GM12878 (cell line): ENCODE measurements around the gene ARAP2. TPM values are rescaled to one million over a fixed set of nuclear protein-coding genes. Genes with fewer than 3 reads are reported as not detected.

Experiments
- ATAC-seq: fragments of 200-7000 bp; cut with Tn5 transposase; 3 replicates; pipeline ENCODE4 v1.9.1; 2020; ENCODE audit warnings: mild to moderate bottlenecking, moderate library complexity
- BruUV-seq: library from RNA; stranded (reverse); fragments of 400-500 nt; replicated peaks from 2 replicates; lab custom pipeline; 2021; lab: Mats Ljungman, UMichigan
- CTCF ChIA-PET: fragments of 300-600 bp; sonication (Branson Sonifier 250); formaldehyde crosslinking; extraction: SDS; loops from one replicate; lab custom pipeline; 2021; ENCODE audit warnings: inconsistent platforms; lab: Yijun Ruan, JAX
- POLR2A ChIA-PET: fragments of 350-600 bp; formaldehyde crosslinking; extraction: SDS; loops from one replicate; lab custom pipeline; 2021; ENCODE audit warnings: inconsistent platforms; lab: Charles Lee
- RAD21 ChIA-PET: fragments of 300-600 bp; sonication (Branson Sonifier 250); formaldehyde crosslinking; loops from one replicate; lab custom pipeline; 2023; ENCODE audit warnings: antibody characterized with exemption; ENCODE audit not compliant: unreplicated experiment; lab: Charles Lee
- SMC1A ChIA-PET: fragments of 300-600 bp; sonication (Branson Sonifier 250); formaldehyde crosslinking; loops from one replicate; lab custom pipeline; 2023; ENCODE audit not compliant: unreplicated experiment, uncharacterized antibody; lab: Charles Lee
- DNase-seq: peaks from one replicate; pipeline ENCODE4 v3.0.0-alpha.2; 2011; ENCODE audit warnings: low read depth, low spot score
- FAIRE-seq: peaks from 3 replicates; lab custom pipeline; 2011; peaks lifted over from hg19 to GRCh38; lab: Jason Lieb, UNC
- H2AFZ ChIP-seq: 2 replicates; pipeline ENCODE4 v1.6.0; 2011; ENCODE audit warnings: low read depth, low read length, control low read depth; ENCODE audit not compliant: control insufficient read depth
- H3K27ac ChIP-seq: 2 replicates; pipeline ENCODE4 v1.5.1; 2011; ENCODE audit warnings: control low read depth; ENCODE audit not compliant: control insufficient read depth, insufficient read depth
- H3K27me3 ChIP-seq, 2 experiments: replicated peaks in 1 of 2; 2 replicates each; pipeline versions ENCODE4 v1.6.0 to v1.6.1; 2011; ENCODE audit warnings: low read length in 1 of 2; ENCODE audit not compliant: control insufficient read depth in 2 of 2, insufficient read depth in 2 of 2
- H3K36me3 ChIP-seq, 2 experiments: 2 replicates each; pipeline ENCODE4 v1.5.1; 2011; ENCODE audit warnings: low read length in 1 of 2; ENCODE audit not compliant: control insufficient read depth in 2 of 2, insufficient read depth in 2 of 2
- H3K4me1 ChIP-seq: 2 replicates; pipeline ENCODE4 v1.6.1; 2011; ENCODE audit warnings: mild to moderate bottlenecking, low read length, moderate library complexity, mixed read lengths; ENCODE audit not compliant: control insufficient read depth, insufficient read depth
- H3K4me2 ChIP-seq: 2 replicates; pipeline ENCODE4 v1.6.0; 2011; ENCODE audit warnings: control low read depth; ENCODE audit not compliant: control insufficient read depth, insufficient read depth
- H3K4me3 ChIP-seq: fragments of 200-600 bp; sonication (generic); 2 replicates; pipeline ENCODE4 v1.5.1; 2016
- H3K79me2 ChIP-seq: 2 replicates; pipeline ENCODE4 v1.6.0; 2011; ENCODE audit warnings: low read length; ENCODE audit not compliant: control insufficient read depth, insufficient read depth
- H3K9ac ChIP-seq: 2 replicates; pipeline ENCODE4 v1.8.0; 2011; ENCODE audit warnings: low read length, control low read depth, mixed read lengths; ENCODE audit not compliant: control insufficient read depth, insufficient read depth
- H3K9me3 ChIP-seq: replicated peaks from 3 replicates; pipeline ENCODE4 v1.5.1; 2011; ENCODE audit warnings: mild to moderate bottlenecking, low read length; ENCODE audit not compliant: control insufficient read depth, insufficient read depth
- H4K20me1 ChIP-seq: 2 replicates; pipeline ENCODE4 v1.6.0; 2011; ENCODE audit not compliant: control insufficient read depth, insufficient read depth
- BHLHE40 ChIP-seq, 2 experiments: fragments of 450-650 bp in 1 of 2; IDR thresholded peaks; 2 replicates each; pipeline ENCODE4 v1.6.1; 2011 to 2017; ENCODE audit warnings: low read depth in 2 of 2, borderline replicate concordance in 1 of 2, improper control_type of control experiment in 1 of 2, low read length in 1 of 2, mild to moderate bottlenecking in 1 of 2
- CTCF ChIP-seq, 3 experiments: IDR thresholded peaks in 2 of 3; conservative IDR thresholded peaks in 1 of 3; 2 replicates each; pipeline ENCODE4 v1.5.1; 2011; ENCODE audit warnings: low read depth in 3 of 3, low read length in 3 of 3, mild to moderate bottlenecking in 3 of 3, control low read depth in 2 of 3, moderate library complexity in 2 of 3, inconsistent platforms in 1 of 3, mixed read lengths in 1 of 3; ENCODE audit not compliant: control insufficient read depth in 2 of 3, insufficient read depth in 1 of 3; ENCODE audit errors: extremely low read depth in 1 of 3
- HSF1 ChIP-seq: fragments of 150-350 bp; IDR thresholded peaks from 2 replicates; pipeline ENCODE4 v1.6.1; 2014; ENCODE audit warnings: mild to moderate bottlenecking, low read depth, low read length
- IRF4 ChIP-seq: IDR thresholded peaks from 2 replicates; pipeline ENCODE4 v1.6.1; 2011; ENCODE audit warnings: low read depth, low read length
- RAD21 ChIP-seq: IDR thresholded peaks from 2 replicates; pipeline ENCODE4 v1.6.1; 2011; ENCODE audit warnings: mild to moderate bottlenecking, low read depth, low read length, moderate library complexity; ENCODE audit not compliant: insufficient read depth
- SMC3 ChIP-seq: IDR thresholded peaks from 2 replicates; pipeline ENCODE4 v1.6.1; 2011; ENCODE audit warnings: low read length, improper control_type of control experiment, borderline replicate concordance
- SPI1 ChIP-seq: IDR thresholded peaks from 2 replicates; pipeline ENCODE4 v1.6.1; 2011; ENCODE audit warnings: low read depth, mild to moderate bottlenecking, low read length, moderate library complexity, borderline replicate concordance; ENCODE audit not compliant: insufficient read depth
- SREBF2 ChIP-seq: IDR thresholded peaks from 2 replicates; pipeline ENCODE4 v1.6.1; 2012; ENCODE audit warnings: mild to moderate bottlenecking, low read length
- STAT3 ChIP-seq: IDR thresholded peaks from 2 replicates; pipeline ENCODE4 v1.6.1; 2011; ENCODE audit warnings: low read depth, low read length, improper control_type of control experiment
- ZNF24 ChIP-seq: fragments of 450-650 bp; IDR thresholded peaks from 2 replicates; pipeline ENCODE4 v1.6.1; 2017; ENCODE audit warnings: antibody characterized with exemption, mild to moderate bottlenecking
- ZNF384 ChIP-seq: IDR thresholded peaks from 2 replicates; pipeline ENCODE4 v1.6.1; 2012; ENCODE audit warnings: low read depth, mild to moderate bottlenecking, low read length, improper control_type of control experiment, borderline replicate concordance
- WGBS: methylation state at CpG from one replicate; pipeline ENCODE4 v1.1.6; 2016; ENCODE audit warnings: low lambda C conversion rate; ENCODE audit not compliant: insufficient replicate concordance, insufficient coverage; ENCODE audit errors: missing lambda C conversion rate; 5-methylcytosine and 5-hydroxymethylcytosine counted together
- in situ Hi-C: fragments of 300-500 bp; cut with MboI; formaldehyde crosslinking; loops from 9 replicates; pipeline ENCODE4 v1.14.3; 2018; ENCODE audit warnings: mixed read lengths
- intact Hi-C: fragments of 100-400 bp; cut with micrococcal nuclease; formaldehyde crosslinking; loops from one replicate; pipeline ENCODE4 v1.14.2; 2022; ENCODE audit not compliant: unreplicated experiment
- polyA plus RNA-seq, 11 experiments: library from polyadenylated mRNA; depleted of rRNA in 4 of 11; unstranded in 6 of 11; stranded (reverse) in 5 of 11; fragments of >200 nt; fragmentation: Nextera tagmentation in 4 of 11; fragmentation: Illumina TruSeq in 1 of 11; extraction: Ambion mirVana in 4 of 11; extraction: Trizol in 1 of 11; gene quantifications; 1 replicate in 1 of 11; 2 replicates in 10 of 11; pipeline versions ENCODE4 v1.2.1 to v1.2.3, GENCODE V29; 2011 to 2016; ENCODE audit warnings: inconsistent platforms in 2 of 11, missing spikeins in 2 of 11, low read depth in 1 of 11
- total RNA-seq, 4 experiments: library from RNA; depleted of rRNA in 3 of 4; stranded (reverse); fragments of >200 nt in 3 of 4; fragmentation: Illumina TruSeq in 1 of 4; extraction: Trizol in 1 of 4; gene quantifications; 2 replicates each; pipeline versions ENCODE4 v1.2.1 to v1.2.3, GENCODE V29; 2013 to 2021
- TF ChIP-seq, protein P1 (sequence below): IDR thresholded peaks from 2 replicates; pipeline ENCODE4 v1.6.1; 2012; ENCODE audit warnings: low read length, inconsistent platforms
- TF ChIP-seq, protein P2 (sequence below): fragments of 450-650 bp; IDR thresholded peaks from 2 replicates; pipeline ENCODE4 v1.6.1; 2017; ENCODE audit warnings: mild to moderate bottlenecking, moderate library complexity

The ARAP2 gene
- total and polyA plus RNA-seq, 10 of the 15 experiments (the other 5 are each of a cell fraction or from before 2014, with no cell fraction given): 5.4 to 36.1 (median 12.2) TPM

GRCh38 chr4:36183232-36183631 is 61.1 kb downstream of the ARAP2 start:
- no peaks in the 10 kb centered on the region for H3K27me3 ChIP-seq
- DNase-seq (no peak), ATAC-seq (peak; percentile 76), FAIRE-seq (no peak)
- SMC1A ChIA-PET: interaction anchor here (0.9 to 1.7 kb wide), 11 partner anchors 9 to 216 kb away, joined by 3 to 9 read pairs (median 5); no protein-coding TSS in a partner anchor
- H3K27ac ChIP-seq: no peak overlapping the region
- no peaks in the 10 kb centered on the region for H3K9me3 ChIP-seq
- no peak overlapping the region for H3K9ac ChIP-seq
- in situ Hi-C loops: loop anchor here (25.0 kb wide), 1 partner anchor 1204 kb away; no protein-coding TSS in a partner anchor
- 53% methylated on average over 3 of the region's 3 CpGs for WGBS
- POLR2A ChIA-PET: interaction anchor here (0.6 kb wide), 1 partner anchor 94 kb away, joined by 3 read pairs; no protein-coding TSS in a partner anchor
- RAD21 ChIA-PET: interaction anchor here (0.7 to 1.4 kb wide), 5 partner anchors 19 to 216 kb away, joined by 3 to 7 read pairs (median 4); partner anchors contain the start of gene ARAP2
- H3K36me3 ChIP-seq: peaks cover 2 to 6% of the 10 kb centered on the region in 2 experiments; a peak in 1 of 4 replicates
- CTCF ChIA-PET: interaction anchor here (0.9 to 4.5 kb wide), 7 partner anchors 9 to 215 kb away, joined by 3 to 36 read pairs (median 5); no protein-coding TSS in a partner anchor
- H4K20me1 ChIP-seq: no peaks in the 10 kb centered on the region
- H3K4me3 ChIP-seq: no peak overlapping the region
- no TSS peak for BruUV-seq
- TF ChIP-seq SPI1 (peak; percentile 76; the same call in 1 of the 2 replicates), SREBF2 (no peak), STAT3 (no peak), RAD21 (peak; percentile 51), SMC3 (peak; percentile 2; the same call in 1 of the 2 replicates), ZNF24 (no peak), IRF4 (0 out of 2 replicates have a peak, but pooled peaks have one; percentile 17), CTCF (IDR thresholded peaks at IDR 0.05 in 2 of 3, conservative IDR thresholded peaks at IDR 0.05 in 1 of 3; ENCODE audit: control insufficient read depth in 2 of 3, extremely low read depth in 1 of 3, insufficient read depth in 1 of 3, low read depth in 3 of 3, low read length in 3 of 3) (peak in 1 of 3 experiments; percentile 17; a peak in 1 of 6 replicates), BHLHE40 (IDR thresholded peaks at IDR 0.05; ENCODE audit: borderline replicate concordance in 1 of 2, low read depth in 2 of 2, low read length in 1 of 2) (peak; percentile 87 to 88), ZNF384 (peak; percentile 25; the same call in 1 of the 2 replicates), HSF1 (no peak)
- TF ChIP-seq, protein P1, sequence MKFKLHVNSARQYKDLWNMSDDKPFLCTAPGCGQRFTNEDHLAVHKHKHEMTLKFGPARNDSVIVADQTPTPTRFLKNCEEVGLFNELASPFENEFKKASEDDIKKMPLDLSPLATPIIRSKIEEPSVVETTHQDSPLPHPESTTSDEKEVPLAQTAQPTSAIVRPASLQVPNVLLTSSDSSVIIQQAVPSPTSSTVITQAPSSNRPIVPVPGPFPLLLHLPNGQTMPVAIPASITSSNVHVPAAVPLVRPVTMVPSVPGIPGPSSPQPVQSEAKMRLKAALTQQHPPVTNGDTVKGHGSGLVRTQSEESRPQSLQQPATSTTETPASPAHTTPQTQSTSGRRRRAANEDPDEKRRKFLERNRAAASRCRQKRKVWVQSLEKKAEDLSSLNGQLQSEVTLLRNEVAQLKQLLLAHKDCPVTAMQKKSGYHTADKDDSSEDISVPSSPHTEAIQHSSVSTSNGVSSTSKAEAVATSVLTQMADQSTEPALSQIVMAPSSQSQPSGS: no peak
- TF ChIP-seq, protein P2, sequence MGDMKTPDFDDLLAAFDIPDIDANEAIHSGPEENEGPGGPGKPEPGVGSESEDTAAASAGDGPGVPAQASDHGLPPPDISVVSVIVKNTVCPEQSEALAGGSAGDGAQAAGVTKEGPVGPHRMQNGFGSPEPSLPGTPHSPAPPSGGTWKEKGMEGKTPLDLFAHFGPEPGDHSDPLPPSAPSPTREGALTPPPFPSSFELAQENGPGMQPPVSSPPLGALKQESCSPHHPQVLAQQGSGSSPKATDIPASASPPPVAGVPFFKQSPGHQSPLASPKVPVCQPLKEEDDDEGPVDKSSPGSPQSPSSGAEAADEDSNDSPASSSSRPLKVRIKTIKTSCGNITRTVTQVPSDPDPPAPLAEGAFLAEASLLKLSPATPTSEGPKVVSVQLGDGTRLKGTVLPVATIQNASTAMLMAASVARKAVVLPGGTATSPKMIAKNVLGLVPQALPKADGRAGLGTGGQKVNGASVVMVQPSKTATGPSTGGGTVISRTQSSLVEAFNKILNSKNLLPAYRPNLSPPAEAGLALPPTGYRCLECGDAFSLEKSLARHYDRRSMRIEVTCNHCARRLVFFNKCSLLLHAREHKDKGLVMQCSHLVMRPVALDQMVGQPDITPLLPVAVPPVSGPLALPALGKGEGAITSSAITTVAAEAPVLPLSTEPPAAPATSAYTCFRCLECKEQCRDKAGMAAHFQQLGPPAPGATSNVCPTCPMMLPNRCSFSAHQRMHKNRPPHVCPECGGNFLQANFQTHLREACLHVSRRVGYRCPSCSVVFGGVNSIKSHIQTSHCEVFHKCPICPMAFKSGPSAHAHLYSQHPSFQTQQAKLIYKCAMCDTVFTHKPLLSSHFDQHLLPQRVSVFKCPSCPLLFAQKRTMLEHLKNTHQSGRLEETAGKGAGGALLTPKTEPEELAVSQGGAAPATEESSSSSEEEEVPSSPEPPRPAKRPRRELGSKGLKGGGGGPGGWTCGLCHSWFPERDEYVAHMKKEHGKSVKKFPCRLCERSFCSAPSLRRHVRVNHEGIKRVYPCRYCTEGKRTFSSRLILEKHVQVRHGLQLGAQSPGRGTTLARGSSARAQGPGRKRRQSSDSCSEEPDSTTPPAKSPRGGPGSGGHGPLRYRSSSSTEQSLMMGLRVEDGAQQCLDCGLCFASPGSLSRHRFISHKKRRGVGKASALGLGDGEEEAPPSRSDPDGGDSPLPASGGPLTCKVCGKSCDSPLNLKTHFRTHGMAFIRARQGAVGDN: no peak
- TF ChIP-seq, all 136 proteins: peak for 7
- Histone ChIP-seq H2AFZ (no peak overlapping the region), H3K4me2 (no peak overlapping the region), H3K4me1 (peaks cover 3% of the 10 kb centered on the region; the same call in 1 of the 2 replicates), H3K79me2 (no peaks in the 10 kb centered on the region)
- intact Hi-C loops: no loop called here
